Dendritic cell treated with granulocyte-macrophage colony-stimulating factor and Interleukin-4, amounts not matched to agents 40 ng/mL and 50 ng/mL, for 4 days (primary cell): Measurements from ENCODE around the gene DMRTC1.
"Not testable (repeated sequence)": the region's sequence is repeated elsewhere in the genome, so short reads cannot be mapped to it uniquely, and the experiment has no call there.

Source experiments
- H3K27ac Mint-ChIP-seq: one replicate; pipeline ENCODE4 v1.8.0; 2022; ENCODE audit warnings: mild to moderate bottlenecking, mixed read lengths
- H3K27me3 Mint-ChIP-seq: one replicate; pipeline ENCODE4 v1.8.0; 2022; ENCODE audit warnings: mild to moderate bottlenecking, mixed read lengths
- H3K36me3 Mint-ChIP-seq: one replicate; pipeline ENCODE4 v1.8.0; 2022; ENCODE audit warnings: low read depth, mixed read lengths
- H3K4me1 Mint-ChIP-seq: one replicate; pipeline ENCODE4 v1.8.0; 2022; ENCODE audit warnings: low read depth, mixed read lengths
- H3K4me3 Mint-ChIP-seq: one replicate; pipeline ENCODE4 v1.8.0; 2022; ENCODE audit warnings: mild to moderate bottlenecking, moderate library complexity, mixed read lengths
- H3K9me3 Mint-ChIP-seq: one replicate; pipeline ENCODE4 v1.8.0; 2022; ENCODE audit warnings: mixed read lengths
- intact Hi-C: fragments of 100-400 bp; cut with micrococcal nuclease; formaldehyde crosslinking; loops from one replicate; pipeline ENCODE4 v1.15.0; 2022

DMRTC1 gene

DNA sequence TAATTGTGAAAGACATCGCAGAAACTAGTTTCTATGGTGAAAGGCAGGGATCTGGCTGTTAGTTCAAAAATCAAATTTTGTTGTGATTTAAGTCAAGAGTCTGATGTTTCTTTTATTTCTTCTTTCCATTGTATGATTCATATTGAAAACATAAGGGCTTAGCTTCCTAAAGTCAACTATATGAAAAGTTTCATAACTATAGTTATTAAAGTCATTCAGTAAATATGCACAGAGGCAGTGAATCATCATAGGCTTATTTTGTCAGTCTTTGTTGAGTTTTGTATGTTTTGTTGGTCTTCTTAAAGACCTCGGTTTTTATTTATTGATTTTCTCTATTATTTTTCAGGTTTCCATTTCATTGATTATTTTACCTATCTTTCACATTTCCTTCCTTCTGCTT, 60.7 kb downstream of the DMRTC1 start:
- H3K4me1 Mint-ChIP-seq, intact Hi-C loops, H3K27ac Mint-ChIP-seq, H3K36me3 Mint-ChIP-seq, H3K4me3 Mint-ChIP-seq, H3K27me3 Mint-ChIP-seq, H3K9me3 Mint-ChIP-seq: not testable (repeated sequence)

DNA sequence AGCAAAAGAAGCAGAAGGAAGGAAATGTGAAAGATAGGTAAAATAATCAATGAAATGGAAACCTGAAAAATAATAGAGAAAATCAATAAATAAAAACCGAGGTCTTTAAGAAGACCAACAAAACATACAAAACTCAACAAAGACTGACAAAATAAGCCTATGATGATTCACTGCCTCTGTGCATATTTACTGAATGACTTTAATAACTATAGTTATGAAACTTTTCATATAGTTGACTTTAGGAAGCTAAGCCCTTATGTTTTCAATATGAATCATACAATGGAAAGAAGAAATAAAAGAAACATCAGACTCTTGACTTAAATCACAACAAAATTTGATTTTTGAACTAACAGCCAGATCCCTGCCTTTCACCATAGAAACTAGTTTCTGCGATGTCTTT, 106.1 kb downstream of the DMRTC1 start:
- H3K27ac Mint-ChIP-seq, H3K9me3 Mint-ChIP-seq, intact Hi-C loops, H3K4me1 Mint-ChIP-seq, H3K36me3 Mint-ChIP-seq, H3K4me3 Mint-ChIP-seq, H3K27me3 Mint-ChIP-seq: not testable (repeated sequence)

DNA sequence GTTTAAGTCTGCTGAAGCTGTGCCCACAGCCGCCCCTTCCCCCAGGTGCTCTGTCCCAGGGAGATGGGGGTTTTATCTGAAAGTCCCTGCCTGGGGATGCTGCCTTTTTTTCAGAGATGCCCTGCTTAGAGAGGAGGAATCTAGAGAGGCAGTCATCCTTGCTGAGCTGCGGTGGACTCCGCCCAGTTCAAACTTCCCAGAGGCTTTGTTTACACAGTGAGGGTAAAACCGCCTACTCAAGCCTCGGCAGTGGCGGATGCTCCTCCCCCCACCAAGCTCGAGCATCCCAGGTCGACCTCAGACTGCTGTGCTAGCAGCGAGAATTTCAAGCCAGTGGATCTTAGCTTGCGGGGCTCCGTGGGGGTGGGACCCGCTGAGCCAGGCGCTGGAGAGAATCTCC, 112.9 kb downstream of the DMRTC1 start:
- intact Hi-C loops, H3K4me3 Mint-ChIP-seq, H3K9me3 Mint-ChIP-seq, H3K27me3 Mint-ChIP-seq, H3K4me1 Mint-ChIP-seq, H3K27ac Mint-ChIP-seq, H3K36me3 Mint-ChIP-seq: not testable (repeated sequence)
